ENCODE measurements around the gene FKBP1A.

The FKBP1A gene

DNA sequence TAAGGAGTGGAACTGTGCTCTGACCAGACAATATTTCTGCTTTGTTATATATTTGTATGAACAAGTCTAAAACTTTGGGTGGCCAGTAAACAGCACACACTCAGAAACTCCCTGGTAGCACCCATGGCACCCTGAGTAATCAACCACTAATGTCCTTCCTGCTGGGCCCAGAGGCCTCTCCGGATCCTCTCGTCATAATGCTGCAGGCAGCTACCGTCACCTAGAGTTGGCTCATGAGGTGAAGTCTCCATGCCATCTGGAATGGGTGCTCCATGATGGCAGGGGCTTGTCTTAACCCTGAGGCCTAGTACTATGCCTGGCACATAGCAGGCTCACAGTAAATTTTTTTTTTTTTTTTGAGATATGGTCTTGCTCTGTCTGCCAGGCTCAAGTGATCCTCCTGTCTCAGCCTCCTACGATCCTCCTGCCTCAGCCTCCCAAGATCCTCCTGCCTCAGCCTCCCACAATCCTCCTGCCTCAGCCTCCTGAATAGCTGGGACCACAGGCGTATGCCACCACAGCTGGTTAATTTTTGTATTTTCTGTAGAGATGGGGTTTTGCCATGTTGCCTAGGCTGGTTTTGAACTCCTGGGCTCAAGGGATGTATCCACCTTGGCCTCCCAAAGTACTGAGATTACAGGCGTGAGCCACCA lies 60.9 kb downstream of the FKBP1A start:
- no peak for DNase-seq (ENCODE audit: low read depth)

DNA sequence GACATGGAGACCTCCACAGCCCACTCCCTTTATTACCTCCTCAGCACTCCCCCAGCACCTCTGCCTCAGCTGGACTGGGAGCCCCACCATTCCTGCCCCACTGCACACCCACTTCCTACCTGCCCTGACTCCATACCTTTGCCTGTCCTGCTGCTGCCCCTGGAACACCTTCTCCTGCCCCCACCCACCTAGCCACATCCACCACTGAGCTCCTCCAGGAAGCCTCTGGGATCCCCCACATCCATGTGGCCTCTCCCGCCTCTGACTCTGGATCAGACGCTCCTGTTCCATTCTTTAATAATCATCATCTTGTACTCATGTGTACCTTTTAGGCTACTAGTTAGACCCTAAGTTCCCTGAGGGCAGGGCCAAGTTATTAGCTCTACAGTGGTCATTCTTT lies 61.8 kb downstream of the FKBP1A start:
- no peak for DNase-seq (ENCODE audit: low read depth)

DNA sequence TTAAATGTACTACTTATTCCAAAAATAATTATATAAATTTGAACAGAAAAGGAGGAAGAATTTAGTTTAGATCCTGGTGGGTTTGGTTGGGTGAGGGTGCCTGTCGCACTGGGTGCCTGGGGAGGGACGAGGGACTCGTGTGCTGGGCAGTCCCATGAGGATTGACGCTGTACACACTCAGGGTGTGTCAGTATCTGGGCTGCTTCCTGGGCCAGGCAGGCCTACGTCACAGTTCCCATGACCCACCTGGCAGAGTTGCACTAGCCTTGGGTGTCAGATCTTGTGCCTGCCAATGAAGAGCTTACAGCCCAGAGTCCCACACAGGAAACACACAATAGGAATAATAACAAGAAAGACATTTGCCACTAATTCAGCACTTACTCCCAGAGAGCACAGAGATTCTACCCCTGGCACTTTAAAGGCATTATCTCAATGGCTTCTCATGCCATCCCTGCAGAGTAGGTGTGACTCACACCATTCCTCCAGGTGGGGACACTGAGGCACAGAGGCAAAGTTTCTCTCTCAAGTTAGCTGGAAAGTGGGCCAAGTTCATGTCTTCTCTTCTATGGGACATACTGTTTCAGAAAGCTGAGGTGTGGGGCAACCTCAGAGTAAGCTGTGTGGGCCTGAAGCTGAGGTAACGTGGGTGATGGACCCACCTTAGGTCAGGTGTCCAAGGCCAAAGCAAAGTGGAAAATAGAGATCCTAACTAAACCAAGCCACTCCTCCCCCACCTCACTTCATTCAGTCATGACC lies 62.6 kb downstream of the FKBP1A start:
- no peak for DNase-seq (ENCODE audit: low read depth)

DNA sequence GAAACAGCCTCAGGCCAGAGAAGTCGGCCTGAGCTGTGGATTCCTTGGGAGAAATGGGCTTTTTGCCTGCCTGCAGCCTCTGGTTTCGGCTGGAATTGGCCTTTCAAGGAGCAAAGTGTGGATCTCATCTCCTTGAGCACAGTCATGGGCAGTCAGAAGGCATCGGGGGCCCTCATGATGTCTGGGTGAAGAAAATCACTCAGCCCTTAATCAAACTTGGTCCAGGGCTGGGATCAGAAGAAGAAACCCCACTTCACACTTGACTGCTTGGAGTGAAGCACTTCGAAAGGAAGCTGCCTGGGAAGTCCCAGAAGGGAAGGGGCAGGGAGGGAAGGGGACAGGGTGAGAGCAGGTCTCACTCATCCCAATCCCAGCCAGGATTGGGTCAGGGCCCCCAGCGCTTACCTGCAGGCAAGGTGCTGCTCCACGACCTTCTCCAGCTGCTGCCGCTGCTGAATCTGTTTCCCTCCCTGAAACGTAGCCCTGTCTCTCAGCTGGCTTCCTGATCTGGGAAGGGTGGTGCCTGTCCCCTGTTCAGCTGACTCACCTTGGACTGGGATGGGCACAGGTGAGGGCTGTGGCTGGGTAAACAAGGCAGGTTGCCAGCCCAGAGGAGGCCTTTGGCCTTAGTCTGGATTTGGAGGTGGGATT lies 64.0 kb downstream of the FKBP1A start, which contains the start of gene SDCBP2:
SDCBP2 (minus strand) TSS at position 460 of the 651 bp plus-strand sequence. CDS start 8,723 bp downstream, outside the sequence.
- DNase-seq (ENCODE audit: low read depth): no peak

DNA sequence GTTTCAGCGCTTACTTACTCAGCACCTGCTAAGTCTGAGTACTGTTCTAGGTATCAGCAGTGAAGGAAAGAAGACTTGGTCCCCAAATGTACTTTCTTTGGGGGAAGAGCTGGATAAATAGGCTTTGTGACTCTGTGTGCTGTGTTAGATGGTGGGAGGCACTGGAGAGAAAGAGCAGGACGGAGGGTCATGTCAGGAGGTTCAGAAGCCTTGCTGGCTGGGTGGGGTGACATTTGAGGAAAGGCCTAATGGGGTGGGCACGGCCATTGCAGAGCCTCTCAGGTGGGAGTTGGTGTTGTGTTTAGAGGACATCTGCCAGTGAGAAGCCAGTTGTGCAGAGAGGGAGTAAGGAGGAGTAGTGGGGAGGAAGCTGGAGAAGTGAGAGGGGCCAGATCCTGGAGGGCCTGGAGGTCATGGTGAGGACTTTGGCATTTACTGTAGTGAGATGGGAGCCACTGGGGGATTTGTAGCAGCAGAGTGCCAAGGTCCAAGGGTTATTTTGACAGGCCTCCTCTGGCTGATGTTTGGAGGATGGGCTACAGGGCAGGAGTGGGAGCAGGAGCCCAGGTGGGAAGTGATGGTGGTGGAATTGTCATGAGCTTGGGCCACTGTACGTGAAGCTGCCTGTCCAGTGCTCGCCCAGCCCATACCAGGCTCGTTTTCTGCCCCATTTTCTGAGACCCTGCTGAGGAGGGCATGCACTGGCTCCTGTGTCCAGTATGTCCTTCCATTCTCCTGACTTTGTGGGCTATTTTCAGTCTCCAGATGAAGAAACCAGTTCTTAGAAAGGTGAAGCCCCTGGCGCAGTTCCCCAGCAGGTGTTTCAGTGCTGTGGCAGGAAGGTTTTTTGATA lies 64.8 kb downstream of the FKBP1A start:
- DNase-seq (ENCODE audit: low read depth): no peak

DNA sequence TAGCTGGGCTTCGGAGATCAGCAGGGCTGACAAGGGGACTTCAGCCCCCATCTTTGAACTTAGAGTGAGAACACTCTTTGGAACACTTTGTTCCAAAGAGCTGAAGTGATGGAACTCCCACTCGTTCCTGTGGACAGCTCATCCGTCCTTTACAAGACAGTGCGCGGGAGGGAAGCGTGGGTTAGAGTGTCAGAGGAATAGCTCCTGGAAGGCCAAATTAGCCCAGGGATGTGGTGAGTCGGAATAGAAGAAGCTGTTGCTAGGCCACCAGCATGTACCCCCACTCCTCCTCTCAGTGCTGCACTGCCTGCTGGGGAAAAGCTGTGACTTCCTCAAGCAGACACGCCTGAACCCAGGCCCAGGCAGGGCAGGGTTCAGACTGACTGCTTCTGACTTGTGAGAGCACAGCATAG lies 65.6 kb downstream of the FKBP1A start:
- DNase-seq (ENCODE audit: low read depth): no peak

DNA sequence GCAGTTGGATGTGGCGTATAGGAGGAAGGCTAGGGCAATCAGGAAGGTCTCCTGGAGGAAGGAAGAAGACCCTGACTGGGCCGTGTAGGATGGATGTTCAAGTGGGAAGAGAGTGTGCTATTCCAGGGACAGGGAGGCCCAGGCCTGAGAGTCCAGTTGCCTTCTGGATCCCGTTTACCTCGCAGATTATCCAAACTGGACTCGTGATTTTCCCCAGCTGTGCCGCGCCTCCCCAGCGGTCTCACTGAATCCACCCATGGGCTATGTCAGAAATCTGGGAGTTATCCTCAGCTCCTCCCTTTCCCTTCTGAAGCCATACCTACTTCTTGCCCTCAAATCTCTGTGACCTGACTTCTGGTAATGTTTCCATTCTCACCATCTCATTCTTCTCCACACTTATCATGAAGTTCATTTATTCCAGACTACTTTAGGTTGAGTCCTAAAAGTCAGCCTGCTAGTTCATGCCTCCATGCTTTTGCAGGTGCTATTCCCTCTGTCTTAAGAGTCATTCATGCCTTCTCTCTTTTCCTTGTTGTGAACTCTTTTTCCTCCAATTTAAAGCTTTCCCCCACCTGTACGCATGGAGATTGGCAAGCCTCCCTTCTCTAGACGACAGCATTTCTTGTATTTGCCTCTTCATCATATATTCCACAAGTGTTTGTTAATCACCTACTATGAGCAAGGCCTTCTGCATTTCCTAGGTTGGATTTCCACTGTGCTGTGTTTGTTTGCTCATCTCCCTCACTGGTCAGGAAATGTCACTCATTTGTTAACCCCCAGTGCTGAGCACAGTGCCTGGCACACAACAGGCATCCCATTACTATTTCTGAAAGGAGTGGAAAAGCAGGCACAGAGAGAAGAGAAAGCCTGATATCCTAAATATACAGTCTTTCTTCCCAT lies 66.6 kb downstream of the FKBP1A start:
- no peak for DNase-seq (ENCODE audit: low read depth)

DNA sequence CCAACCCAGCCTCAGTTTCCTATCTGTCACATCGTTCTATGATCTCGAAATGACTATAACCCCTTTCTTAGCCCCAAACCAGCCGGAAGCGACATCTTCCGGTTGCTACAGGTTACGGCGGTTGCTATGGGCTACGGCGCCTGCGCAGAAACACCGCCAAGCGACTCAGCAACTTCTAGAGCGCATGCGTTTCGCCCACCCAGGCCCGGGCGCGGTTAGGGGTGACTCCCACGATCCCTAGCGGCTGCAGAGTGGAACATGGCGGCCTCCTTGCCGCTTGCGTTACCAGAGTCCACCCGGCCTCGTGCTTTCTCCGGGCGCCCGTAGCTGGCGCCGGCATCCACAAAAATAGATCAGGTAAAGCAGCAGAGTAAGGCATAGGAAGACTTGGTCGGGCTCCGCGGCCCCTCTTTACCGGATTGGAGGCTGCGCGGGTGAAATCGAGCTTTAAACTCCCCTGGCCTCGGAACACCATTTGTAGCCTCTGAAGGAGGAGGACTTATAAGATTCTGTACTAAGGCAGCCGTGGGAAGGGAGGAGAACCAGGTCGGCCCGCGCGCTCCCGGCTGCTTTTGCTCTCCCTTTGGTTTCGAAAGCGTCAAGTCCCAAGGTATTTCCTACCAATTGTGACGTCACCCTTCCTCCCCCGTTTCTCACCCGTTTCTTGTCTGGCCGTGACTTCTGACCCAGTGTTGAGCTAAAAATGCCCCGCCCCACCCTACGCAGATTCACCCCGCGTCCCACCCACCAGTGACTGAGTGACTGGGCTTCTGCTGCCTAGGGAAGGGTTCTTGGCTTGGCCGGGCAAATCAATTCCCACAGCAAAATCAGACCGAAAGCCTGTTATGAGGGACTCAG lies 67.5 kb downstream of the FKBP1A start:
- peak; percentile 98 for DNase-seq (ENCODE audit: low read depth)

DNA sequence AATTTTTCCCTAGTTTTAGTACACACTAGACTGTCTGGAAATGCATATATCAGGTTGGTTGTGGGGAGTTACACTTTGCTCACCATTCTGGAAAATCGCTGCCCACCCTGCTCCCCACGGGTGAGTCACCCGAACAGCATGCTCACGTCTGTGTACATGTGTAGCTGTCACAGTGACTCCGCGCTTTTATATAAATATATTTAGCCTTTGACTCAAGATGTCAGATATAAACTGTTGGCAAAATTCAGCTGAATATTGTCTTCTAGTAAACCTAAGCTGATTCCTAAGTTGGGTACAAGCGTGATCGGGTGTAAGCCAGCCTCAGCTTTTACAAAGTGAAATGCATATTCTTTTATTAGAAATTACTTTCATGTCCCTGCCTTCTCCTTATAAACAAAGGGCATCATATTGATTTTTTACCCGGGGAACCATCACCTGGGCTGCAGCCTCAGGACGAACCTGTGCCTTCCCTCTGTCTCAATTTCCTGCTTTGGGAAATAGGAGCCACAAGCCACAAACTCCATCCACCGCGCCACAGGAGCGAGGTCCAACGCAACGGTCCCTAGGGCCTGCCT lies 68.2 kb downstream of the FKBP1A start:
- DNase-seq (ENCODE audit: low read depth): peak; percentile 25

DNA sequence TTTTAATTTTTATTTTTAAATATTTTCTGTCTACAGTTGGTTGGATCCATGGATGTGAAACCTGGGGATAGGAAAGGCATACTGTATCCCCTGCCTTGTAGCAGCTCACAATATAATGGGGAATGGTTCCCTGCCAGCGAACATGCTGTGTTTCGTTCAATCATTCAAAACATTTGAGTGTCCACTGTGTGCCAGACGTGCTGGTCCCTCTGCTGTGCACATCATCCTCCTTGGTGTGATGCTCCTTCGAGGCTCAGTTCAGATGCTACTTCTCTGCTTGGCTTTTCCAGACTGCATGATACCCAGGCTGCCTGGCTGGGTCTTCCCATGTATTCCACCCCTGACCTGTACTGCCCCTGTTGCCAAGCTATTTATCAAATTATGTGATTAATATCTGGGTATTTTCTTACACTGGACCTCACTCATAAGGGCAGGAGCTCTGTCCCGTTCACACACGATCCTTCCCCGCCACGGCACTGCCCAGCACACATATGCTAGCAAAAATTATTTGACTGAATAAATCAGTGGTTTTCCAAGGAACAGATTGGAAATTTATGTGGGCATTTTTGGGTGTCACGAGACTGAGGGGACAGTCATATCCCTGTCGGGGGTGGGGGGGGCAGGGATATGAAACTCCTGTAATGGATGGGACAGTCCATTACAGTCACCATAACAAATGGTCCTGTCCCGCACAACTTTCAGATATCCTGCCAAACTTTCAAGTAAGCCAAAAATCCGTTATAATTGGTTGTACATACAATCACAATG lies 68.8 kb downstream of the FKBP1A start:
- no peak for DNase-seq (ENCODE audit: low read depth)

DNA sequence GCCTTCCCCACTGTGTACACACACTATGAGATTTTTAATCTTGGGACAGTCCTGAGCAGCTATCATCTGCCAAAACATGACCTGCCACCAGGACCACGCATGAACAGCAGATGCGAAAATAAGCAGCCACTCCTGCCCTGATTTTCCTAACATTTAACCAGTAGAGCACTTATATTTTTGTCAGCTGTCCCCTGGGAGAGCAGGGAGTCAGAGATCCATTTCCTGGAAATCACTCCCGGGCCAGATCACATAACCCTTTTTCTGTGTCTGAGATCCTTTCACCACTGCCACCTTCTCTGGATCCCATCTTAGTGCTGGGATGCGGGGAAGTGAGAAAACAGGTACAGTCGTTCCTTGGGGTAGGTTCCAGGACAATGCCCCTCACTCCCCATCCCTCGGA lies 69.6 kb downstream of the FKBP1A start:
- DNase-seq (ENCODE audit: low read depth): no peak

DNA sequence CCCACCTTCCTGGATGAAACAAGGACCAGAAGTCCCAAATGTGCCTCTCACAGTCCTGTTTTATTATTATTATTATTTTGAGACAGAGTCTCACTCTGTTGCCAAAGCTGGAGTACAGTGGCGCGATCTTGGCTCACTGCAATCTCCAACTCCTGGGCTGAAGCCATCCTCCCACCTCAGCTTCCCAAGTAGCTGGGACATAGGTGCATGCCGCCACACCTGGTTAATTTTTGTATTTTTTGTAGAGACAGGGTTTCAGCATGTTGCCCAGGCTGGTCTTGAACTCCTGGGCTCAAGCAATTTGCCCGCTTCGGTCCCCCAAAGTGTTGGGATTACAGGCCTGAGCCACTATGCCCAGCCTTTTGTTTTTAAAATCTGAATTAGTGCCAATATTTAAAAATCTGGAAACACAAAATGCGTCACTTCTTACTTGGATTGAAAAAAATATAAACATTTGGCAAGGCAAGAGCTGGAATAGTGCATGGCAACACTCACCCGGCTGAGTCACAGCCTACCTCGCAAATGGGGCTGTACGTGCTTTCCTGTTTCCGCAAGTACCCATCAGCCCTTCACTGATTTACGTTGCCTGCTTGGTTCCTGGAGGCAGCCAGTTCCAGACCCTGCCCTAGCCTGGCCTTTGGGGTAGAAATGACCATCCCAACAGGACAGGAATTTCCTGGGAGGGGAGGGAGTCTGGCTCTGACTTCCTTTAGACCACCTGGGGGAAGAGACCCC lies 70.2 kb downstream of the FKBP1A start:
- DNase-seq (ENCODE audit: low read depth): no peak

DNA sequence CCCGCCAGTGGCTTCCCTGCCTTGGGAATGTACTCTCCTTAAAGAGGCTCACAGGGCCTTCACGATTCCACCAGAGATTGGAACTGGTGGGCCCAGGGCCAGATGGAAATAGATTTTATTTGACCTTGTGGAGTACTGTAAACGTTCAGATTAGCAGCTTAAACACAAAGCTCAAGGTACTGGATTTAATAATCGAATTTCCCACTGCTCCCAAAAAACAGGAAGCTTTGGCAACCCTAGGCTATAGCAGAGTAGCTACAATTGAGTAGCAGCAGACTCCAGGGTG lies 71.3 kb downstream of the FKBP1A start:
- DNase-seq (ENCODE audit: low read depth): no peak

DNA sequence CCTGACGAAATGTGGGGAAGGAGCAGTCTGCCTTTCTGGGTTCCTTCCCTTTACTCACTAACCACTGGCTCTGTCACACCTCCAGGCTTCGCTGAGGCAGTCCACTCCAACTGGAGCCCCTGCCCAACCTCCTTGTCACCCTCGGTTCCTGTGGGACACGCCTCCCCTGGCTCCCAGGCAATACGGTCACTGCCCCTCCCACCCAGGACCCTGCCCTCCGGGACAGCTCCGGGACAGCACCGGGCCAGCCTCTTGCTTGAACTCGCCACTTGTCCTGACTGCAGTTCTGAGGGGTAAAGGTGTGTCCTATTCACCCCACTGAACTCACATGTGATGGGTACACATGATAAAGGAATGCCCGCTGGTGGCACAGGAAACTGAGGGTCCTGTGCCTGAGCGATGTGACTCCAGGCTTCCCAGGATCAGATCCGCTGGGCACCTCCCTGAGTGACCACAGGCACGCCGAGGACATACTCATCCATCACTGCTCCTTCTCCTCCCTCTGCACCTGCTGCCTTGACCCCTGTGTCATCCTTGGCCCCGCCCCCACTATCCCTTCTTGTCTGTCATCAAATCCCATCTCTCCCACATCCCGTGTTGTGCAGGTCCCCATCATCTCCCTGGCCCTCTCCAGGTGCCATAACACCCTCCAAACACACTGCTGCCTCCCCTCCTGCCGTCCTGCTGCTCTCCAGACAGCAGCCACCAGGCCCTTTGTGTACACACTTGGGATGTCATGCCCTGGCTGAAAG lies 71.8 kb downstream of the FKBP1A start:
- DNase-seq (ENCODE audit: low read depth): no peak

DNA sequence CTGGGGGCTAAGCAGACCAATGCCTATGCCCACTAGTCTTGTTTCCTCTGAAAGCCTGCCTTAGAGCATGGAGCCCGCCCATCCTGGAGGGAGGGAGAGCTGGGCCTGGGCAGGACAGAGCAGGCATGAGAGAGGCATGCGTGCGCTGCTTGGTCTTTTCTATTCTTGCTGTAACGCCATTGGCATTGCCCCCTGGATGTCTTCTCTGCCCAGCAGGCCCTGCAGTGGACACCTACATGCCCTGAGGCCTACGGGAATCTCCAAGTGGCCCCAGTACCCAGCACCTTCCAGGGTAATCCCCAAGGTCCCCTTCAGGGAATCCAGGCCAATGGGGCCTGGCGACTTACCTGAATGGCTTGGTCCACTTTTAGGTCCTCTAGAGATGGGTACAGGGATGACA lies 72.8 kb downstream of the FKBP1A start:
- no peak for DNase-seq (ENCODE audit: low read depth)

DNA sequence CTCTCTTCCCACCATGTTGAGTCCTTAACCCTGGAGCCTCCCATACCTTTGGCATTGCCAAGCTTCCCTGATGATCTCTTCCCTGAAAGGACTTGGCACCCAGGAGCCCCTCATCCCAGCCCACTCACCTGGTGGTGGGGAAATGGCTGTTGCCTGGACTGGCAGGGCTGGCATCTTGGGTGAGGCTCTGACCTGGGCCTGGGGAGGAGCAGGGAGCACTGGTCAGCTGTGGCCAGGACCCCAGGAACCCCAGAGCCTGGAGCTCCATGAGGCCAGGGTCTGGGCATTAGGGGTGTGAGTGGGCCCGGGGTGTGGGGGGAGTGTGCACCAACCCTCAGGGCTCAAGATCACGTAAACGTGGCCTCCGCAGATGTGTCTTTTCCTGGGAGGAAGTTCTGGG lies 73.4 kb downstream of the FKBP1A start:
- no peak for DNase-seq (ENCODE audit: low read depth)

DNA sequence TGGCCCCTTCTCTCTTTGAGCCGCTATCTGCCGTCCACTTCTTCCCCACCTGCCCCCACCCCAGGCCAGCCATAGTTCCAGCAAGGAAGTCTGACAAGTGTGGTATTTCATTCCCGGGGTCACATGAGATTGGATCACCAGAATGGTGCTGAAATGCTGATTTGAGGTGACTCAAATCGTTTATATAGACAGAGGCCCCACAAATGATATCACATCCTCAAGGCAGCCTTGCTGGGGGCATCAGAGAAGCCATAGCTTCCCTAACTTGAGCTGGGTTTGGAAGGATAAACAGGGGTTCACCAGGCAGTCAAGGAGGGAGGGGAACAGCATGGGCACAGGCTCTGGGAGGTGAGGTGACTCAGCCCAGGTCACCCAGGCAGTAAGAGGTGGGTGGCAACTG lies 73.8 kb downstream of the FKBP1A start:
- no peak for DNase-seq (ENCODE audit: low read depth)

Measured in stimulated activated CD8-positive, alpha-beta memory T cell treated with anti-CD3 and anti-CD28 coated beads, Interleukin-4, amount 100 ng/mL, for 24 hours (primary cell).